BE2C (cell line): ENCODE data around the gene POU2F1.

Source experiments
- DNase-seq: peaks from one replicate; pipeline ENCODE4 v3.0.0-alpha.2; 2020
- H3K27me3 ChIP-seq: fragments of 250-450 bp; sonication (Bioruptor Pico); 2 replicates; pipeline ENCODE4 v1.5.1; 2020; ENCODE audit warnings: mild to moderate bottlenecking
- H3K36me3 ChIP-seq: fragments of 250-450 bp; sonication (Bioruptor Pico); 2 replicates; pipeline ENCODE4 v1.5.1; 2020; ENCODE audit warnings: mild to moderate bottlenecking
- H3K4me1 ChIP-seq: fragments of 250-450 bp; sonication (Bioruptor Pico); 2 replicates; pipeline ENCODE4 v1.5.1; 2020
- H3K4me3 ChIP-seq: 2 replicates; pipeline ENCODE4 v1.5.1; 2011; ENCODE audit warnings: low read depth, low read length
- H3K9me3 ChIP-seq: fragments of 250-450 bp; sonication (Bioruptor Pico); 2 replicates; pipeline ENCODE4 v1.5.1; 2020
- CTCF ChIP-seq: IDR thresholded peaks from 2 replicates; pipeline ENCODE4 v1.5.1; 2012; ENCODE audit warnings: mild to moderate bottlenecking, low read depth, low read length

POU2F1 gene

GRCh38 chr1:167401260-167401873 is 180.7 kb downstream of the POU2F1 start:
- Histone ChIP-seq H3K4me1 (no peaks in the 10 kb centered on the region), H3K4me3 (no peak overlapping the region), H3K36me3 (peaks cover 4% of the 10 kb centered on the region; the same call in 1 of the 2 replicates), H3K27me3 (no peaks in the 10 kb centered on the region), H3K9me3 (no peaks in the 10 kb centered on the region)
- peak; percentile 55 for DNase-seq
- peak; percentile 69 for TF ChIP-seq CTCF

- Histone ChIP-seq H3K27me3 (no peaks in the 10 kb centered on the region), H3K36me3 (no peaks in the 10 kb centered on the region; the same call in 1 of the 2 replicates), H3K4me3 (no peak overlapping the region), H3K9me3 (no peaks in the 10 kb centered on the region), H3K4me1 (no peaks in the 10 kb centered on the region)
- no peak for TF ChIP-seq CTCF
- no peak for DNase-seq
Observed at GRCh38 chr1:167404161-167404888, 183.6 kb downstream of the POU2F1 start.

GRCh38 chr1:167404908-167405307 is 184.2 kb downstream of the POU2F1 start:
- no peak for TF ChIP-seq CTCF

DNA sequence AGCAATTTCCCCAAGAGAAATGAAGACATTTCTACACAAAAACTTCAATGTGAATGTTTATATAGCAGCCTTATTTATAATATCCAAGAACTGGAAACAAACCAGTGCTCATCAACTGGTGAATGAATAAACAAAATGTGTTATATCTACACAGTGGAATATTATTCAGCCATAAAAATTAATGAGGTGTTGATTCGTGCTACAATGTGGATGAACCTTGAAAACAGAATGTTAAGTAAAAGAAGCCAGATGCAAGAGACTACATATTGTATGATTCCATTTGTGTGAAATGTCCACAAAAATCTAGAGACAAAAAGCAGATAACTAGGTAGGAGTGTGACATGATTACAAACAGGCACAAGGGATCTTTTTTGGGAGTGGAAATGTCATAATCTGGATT is 187.7 kb downstream of the POU2F1 start:
- Histone ChIP-seq H3K27me3 (no peaks in the 10 kb centered on the region), H3K4me1 (no peaks in the 10 kb centered on the region), H3K36me3 (peaks cover 10% of the 10 kb centered on the region), H3K9me3 (no peaks in the 10 kb centered on the region), H3K4me3 (no peak overlapping the region)
- no peak for DNase-seq
- TF ChIP-seq CTCF: no peak

More at GRCh38 chr1:167404908-167405307, 184.2 kb downstream of the POU2F1 start:
- H3K4me1 ChIP-seq: no peaks in the 10 kb centered on the region
- no peaks in the 10 kb centered on the region for H3K9me3 ChIP-seq
- H3K27me3 ChIP-seq: no peaks in the 10 kb centered on the region
- no peak for DNase-seq
- no peaks in the 10 kb centered on the region; the same call in 1 of the 2 replicates for H3K36me3 ChIP-seq
- H3K4me3 ChIP-seq: no peak overlapping the region

- Histone ChIP-seq H3K4me3 (no peak overlapping the region), H3K4me1 (no peaks in the 10 kb centered on the region), H3K9me3 (no peaks in the 10 kb centered on the region), H3K27me3 (no peaks in the 10 kb centered on the region), H3K36me3 (peaks cover 10% of the 10 kb centered on the region)
- peak; percentile 25; the same call in 1 of the 2 replicates for TF ChIP-seq CTCF
- no peak for DNase-seq
Observed at GRCh38 chr1:167409183-167409582, 188.5 kb downstream of the POU2F1 start.

GRCh38 chr1:167412072-167412471 is 191.4 kb downstream of the POU2F1 start:
- H3K36me3 ChIP-seq: peaks cover 10% of the 10 kb centered on the region
- no peak for DNase-seq

More at GRCh38 chr1:167412072-167412471, 191.4 kb downstream of the POU2F1 start:
- H3K4me3 ChIP-seq: no peak overlapping the region
- no peaks in the 10 kb centered on the region for H3K9me3 ChIP-seq
- no peaks in the 10 kb centered on the region for H3K27me3 ChIP-seq
- TF ChIP-seq CTCF: no peak
- no peaks in the 10 kb centered on the region for H3K4me1 ChIP-seq
